ENCODE results near the gene PTCSC3.

- TF ChIP-seq CTCF (IDR thresholded peaks at IDR 0.05) = no peak
- no peak for TF ChIP-seq POLR2AphosphoS5 (IDR thresholded peaks at IDR 0.05; ENCODE audit: insufficient read depth in 1 of 2, low read depth in 1 of 2)
Measured at GRCh38 chr14:36105401-36105800, 71.1 kb downstream of the PTCSC3 start.
